ACC112 (cell line): ENCODE measurements around the gene FTO.
A peak's percentile ranks its signal among the peaks of the same experiment; 100 is the strongest.

Experiments
- H2AFZ ChIP-seq: fragments of 200-600 bp; sonication (generic); one replicate; pipeline ENCODE4 v1.6.0; 2017; ENCODE audit warnings: antibody characterized with exemption, low read length; ENCODE audit not compliant: unreplicated experiment
- H3K27ac ChIP-seq: fragments of 200-600 bp; sonication (generic); 2 replicates; pipeline ENCODE4 v1.5.1; 2014; ENCODE audit warnings: low read depth, mild to moderate bottlenecking, antibody characterized with exemption, low read length, moderate library complexity
- H3K27me3 ChIP-seq: fragments of 200-600 bp; sonication (generic); 2 replicates; pipeline ENCODE4 v1.6.1; 2014; ENCODE audit warnings: mild to moderate bottlenecking, antibody characterized with exemption, low read length, moderate library complexity, mixed read lengths; ENCODE audit not compliant: insufficient read depth
- H3K36me3 ChIP-seq: fragments of 200-600 bp; sonication (generic); 2 replicates; pipeline ENCODE4 v1.6.1; 2016; ENCODE audit warnings: mild to moderate bottlenecking, antibody characterized with exemption, low read length, moderate library complexity, mixed read lengths; ENCODE audit not compliant: insufficient read depth
- H3K4me1 ChIP-seq: fragments of 200-600 bp; sonication (generic); one replicate; pipeline ENCODE4 v1.6.1; 2016; ENCODE audit warnings: low read length, mixed read lengths; ENCODE audit not compliant: insufficient read depth, unreplicated experiment, control insufficient read depth
- H3K4me3 ChIP-seq: fragments of 200-600 bp; sonication (generic); 2 replicates; pipeline ENCODE4 v1.5.1; 2014; ENCODE audit warnings: mild to moderate bottlenecking, low read depth, low read length
- H3K79me2 ChIP-seq: fragments of 200-600 bp; sonication (generic); one replicate; pipeline ENCODE4 v1.6.0; 2016; ENCODE audit warnings: low read length; ENCODE audit not compliant: control insufficient read depth, unreplicated experiment, insufficient read depth

The FTO gene

DNA sequence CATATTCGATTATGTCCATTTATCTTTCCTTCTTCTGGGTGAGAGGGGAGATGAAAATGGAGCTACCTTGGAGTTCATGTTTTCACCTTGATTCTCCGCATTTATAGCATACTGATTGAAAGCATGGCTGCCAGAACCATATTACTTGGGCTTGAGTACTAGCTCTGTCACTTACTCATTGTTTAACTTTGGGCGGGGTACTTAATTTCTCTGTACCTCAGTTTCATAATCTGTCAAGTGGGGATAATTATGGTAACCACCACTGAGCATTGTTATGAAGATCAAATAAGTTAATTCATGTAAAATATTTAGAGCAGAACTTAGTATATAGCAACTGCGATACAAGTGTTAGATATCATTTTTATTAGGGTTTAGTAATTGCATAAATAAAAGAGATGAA lies 65.2 kb downstream of the FTO start:
- Histone ChIP-seq H2AFZ (no peak overlapping the region), H3K4me1 (peaks cover 76% of the 10 kb centered on the region), H3K36me3 (no peaks in the 10 kb centered on the region), H3K79me2 (peaks cover 61% of the 10 kb centered on the region), H3K27ac (peak overlapping the region; percentile 97), H3K4me3 (peak overlapping the region; percentile 25; the same call in 1 of the 2 replicates), H3K27me3 (no peaks in the 10 kb centered on the region)

DNA sequence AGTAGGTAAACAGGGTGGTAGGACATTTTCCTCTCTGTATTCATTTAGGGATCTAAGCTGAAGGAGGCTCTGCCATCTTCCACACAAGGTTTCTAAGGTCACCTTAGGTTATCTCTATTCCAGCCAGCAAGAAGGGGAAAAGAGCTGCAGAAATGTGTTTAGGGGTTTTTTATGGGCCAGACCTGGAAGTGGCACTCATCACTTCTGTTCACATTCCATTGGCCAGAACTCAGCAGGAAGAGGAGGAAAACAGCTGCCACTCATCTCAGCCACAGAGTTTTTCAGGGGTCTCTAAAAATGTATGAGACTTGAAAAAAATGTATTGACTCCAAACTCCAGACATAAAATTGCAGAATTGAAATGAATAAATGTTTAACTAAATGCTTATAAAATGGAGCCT lies 65.8 kb downstream of the FTO start:
- peaks cover 82% of the 10 kb centered on the region for H3K4me1 ChIP-seq
- H3K36me3 ChIP-seq, result no peaks in the 10 kb centered on the region
- peak overlapping the region; percentile 97 for H3K27ac ChIP-seq
- no peaks in the 10 kb centered on the region for H3K27me3 ChIP-seq
- peaks cover 66% of the 10 kb centered on the region for H3K79me2 ChIP-seq
- H2AFZ ChIP-seq, result no peak overlapping the region
- 0 out of 2 replicates have a peak overlapping the region, but pooled peaks have one; percentile 3 for H3K4me3 ChIP-seq

DNA sequence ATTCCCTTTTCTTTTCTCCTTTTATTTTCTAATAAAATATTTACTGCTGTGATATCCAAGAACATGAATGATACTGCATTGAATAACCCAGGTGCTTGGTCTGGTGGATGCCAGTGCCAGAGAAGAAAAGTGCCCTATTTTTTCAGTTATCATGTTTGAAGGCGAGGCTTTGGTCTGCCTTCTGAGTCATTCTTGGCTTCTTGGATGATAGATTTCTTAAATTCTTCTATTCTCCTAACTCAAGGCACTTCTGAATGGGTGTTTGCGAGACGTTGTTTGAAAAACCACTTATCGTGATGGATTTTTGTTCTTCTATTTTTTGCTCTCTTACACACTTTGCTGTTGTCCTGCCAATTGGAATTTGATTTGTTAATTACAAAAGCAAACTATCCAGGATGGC lies 66.7 kb downstream of the FTO start:
- Histone ChIP-seq H3K79me2 (peaks cover 69% of the 10 kb centered on the region), H3K27ac (peak overlapping the region; percentile 97), H3K27me3 (no peaks in the 10 kb centered on the region), H3K4me1 (peaks cover 90% of the 10 kb centered on the region), H2AFZ (no peak overlapping the region), H3K4me3 (no peak overlapping the region; the same call in 1 of the 2 replicates), H3K36me3 (no peaks in the 10 kb centered on the region)

- peaks cover 92% of the 10 kb centered on the region for H3K4me1 ChIP-seq
- peak overlapping the region; percentile 97 for H3K27ac ChIP-seq
- no peaks in the 10 kb centered on the region for H3K36me3 ChIP-seq
- H3K27me3 ChIP-seq, result no peaks in the 10 kb centered on the region
- peaks cover 62% of the 10 kb centered on the region for H3K79me2 ChIP-seq
- H3K4me3 ChIP-seq, result peak overlapping the region; percentile 12; the same call in 1 of the 2 replicates
- H2AFZ ChIP-seq, result no peak overlapping the region
These were observed 67.9 kb downstream of the FTO start for GRCh38 chr16:53771655-53772497.

- H3K4me1 ChIP-seq, result peaks cover 79% of the 10 kb centered on the region
- no peak overlapping the region for H2AFZ ChIP-seq
- H3K79me2 ChIP-seq, result peaks cover 69% of the 10 kb centered on the region
- no peak overlapping the region for H3K4me3 ChIP-seq
- peak overlapping the region; percentile 51 for H3K27ac ChIP-seq
- no peaks in the 10 kb centered on the region for H3K36me3 ChIP-seq
- no peaks in the 10 kb centered on the region for H3K27me3 ChIP-seq
These were observed 69.3 kb downstream of the FTO start for GRCh38 chr16:53773150-53773846.

DNA sequence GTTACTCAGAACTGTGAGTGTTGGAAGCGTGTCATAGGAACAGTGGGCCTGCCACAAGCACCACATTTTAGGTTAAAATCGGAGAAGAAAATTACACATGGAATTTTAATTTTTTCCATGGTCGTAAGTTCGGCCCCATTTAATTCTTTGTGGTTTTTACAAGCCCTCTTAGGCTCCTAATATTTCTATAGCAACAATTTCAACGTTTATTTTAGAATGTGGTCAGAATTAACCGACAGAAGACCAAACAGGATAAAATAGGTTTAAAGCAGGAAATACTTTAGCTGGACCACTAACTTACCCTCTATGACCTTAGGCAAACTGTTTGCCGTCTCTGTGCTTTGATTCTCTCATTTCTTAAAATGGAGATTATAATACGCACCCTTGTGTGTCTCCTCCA lies 69.9 kb downstream of the FTO start:
- no peaks in the 10 kb centered on the region for H3K27me3 ChIP-seq
- no peaks in the 10 kb centered on the region for H3K36me3 ChIP-seq
- peak overlapping the region; percentile 51 for H3K27ac ChIP-seq
- peaks cover 77% of the 10 kb centered on the region for H3K4me1 ChIP-seq
- no peak overlapping the region for H2AFZ ChIP-seq
- no peak overlapping the region for H3K4me3 ChIP-seq
- peaks cover 75% of the 10 kb centered on the region for H3K79me2 ChIP-seq

DNA sequence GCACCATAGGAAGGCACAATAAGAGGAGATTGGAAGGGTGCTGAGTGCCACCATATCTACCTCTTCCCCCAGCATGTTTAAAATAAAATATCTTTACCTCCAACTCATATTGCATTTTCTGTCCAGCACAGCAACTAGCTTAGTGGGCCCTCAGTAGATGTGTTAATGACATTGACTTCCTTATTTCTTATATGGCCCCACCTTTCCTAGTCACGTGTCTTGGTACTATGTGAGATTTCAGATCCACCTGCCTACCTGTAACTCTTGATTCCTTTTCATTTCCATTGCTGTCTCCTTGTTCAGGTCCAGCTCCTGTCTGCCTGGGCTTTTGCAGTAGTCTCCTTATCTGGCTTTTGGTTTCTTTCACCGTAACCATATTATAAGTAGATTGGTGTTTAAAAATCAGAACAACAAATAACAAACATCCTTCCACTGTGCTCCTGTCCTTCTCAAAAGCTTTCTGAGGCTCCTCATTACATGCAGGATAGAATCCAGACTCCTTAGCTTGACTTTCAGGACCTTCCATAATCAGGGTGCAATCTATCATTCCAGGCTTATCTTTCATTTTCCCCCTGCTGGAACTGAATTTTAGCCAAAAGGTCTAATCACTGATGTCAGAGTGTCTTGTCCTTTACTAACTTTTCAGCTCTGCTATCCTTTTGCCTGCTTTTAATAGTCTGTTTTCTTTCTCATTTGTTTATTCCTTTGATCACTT lies 71.3 kb downstream of the FTO start:
- H3K79me2 ChIP-seq, result peaks cover 77% of the 10 kb centered on the region
- H2AFZ ChIP-seq, result no peak overlapping the region
- H3K27me3 ChIP-seq, result no peaks in the 10 kb centered on the region
- H3K4me3 ChIP-seq, result peak overlapping the region; percentile 25; the same call in 1 of the 2 replicates
- H3K36me3 ChIP-seq, result no peaks in the 10 kb centered on the region
- peak overlapping the region; percentile 81 for H3K27ac ChIP-seq
- peaks cover 72% of the 10 kb centered on the region for H3K4me1 ChIP-seq

DNA sequence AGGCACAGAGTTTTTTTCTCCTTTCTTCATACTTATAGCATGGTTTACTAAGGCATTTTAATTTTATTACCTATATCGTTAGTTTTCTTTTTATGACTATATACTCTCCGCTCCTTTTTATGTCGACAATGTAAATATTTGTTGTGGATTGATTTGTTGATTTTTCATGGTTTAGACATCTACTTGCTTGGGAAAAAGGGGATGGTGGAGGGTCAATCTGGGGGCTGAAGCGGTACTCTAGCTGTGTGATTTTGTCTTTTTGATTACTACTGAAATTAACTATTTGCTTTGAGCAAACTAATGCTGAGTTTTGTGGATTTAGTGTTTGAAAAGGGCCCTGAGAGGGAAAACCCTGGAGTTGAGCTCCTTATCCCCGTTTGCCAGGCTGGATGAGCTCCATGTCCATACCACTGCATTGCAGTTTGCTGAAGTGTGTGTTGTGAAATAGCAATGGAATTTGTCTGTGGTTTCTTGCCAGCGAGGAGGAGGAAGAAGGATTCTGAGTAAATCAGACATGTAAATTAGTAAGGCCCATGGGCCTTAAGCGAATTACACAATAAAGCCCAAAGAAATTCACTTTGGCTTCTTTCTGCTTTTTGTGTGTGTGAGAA lies 72.0 kb downstream of the FTO start:
- H3K4me1 ChIP-seq, result peaks cover 71% of the 10 kb centered on the region
- H3K4me3 ChIP-seq, result peak overlapping the region; percentile 25; the same call in 1 of the 2 replicates
- H3K79me2 ChIP-seq, result peaks cover 76% of the 10 kb centered on the region
- no peaks in the 10 kb centered on the region for H3K36me3 ChIP-seq
- H3K27ac ChIP-seq, result peak overlapping the region; percentile 81
- peak overlapping the region; percentile 4 for H2AFZ ChIP-seq
- no peaks in the 10 kb centered on the region for H3K27me3 ChIP-seq

- no peaks in the 10 kb centered on the region for H3K36me3 ChIP-seq
- no peak overlapping the region for H2AFZ ChIP-seq
- peaks cover 53% of the 10 kb centered on the region for H3K4me1 ChIP-seq
- peaks cover 75% of the 10 kb centered on the region for H3K79me2 ChIP-seq
- no peaks in the 10 kb centered on the region for H3K27me3 ChIP-seq
- no peak overlapping the region for H3K4me3 ChIP-seq
- no peak overlapping the region for H3K27ac ChIP-seq
These were observed 75.2 kb downstream of the FTO start for GRCh38 chr16:53779186-53779585.

- no peak overlapping the region for H3K27ac ChIP-seq
- H3K79me2 ChIP-seq, result peaks cover 69% of the 10 kb centered on the region
- no peaks in the 10 kb centered on the region for H3K27me3 ChIP-seq
- H2AFZ ChIP-seq, result no peak overlapping the region
- H3K4me1 ChIP-seq, result peaks cover 50% of the 10 kb centered on the region
- no peak overlapping the region for H3K4me3 ChIP-seq
- H3K36me3 ChIP-seq, result no peaks in the 10 kb centered on the region
These were observed 76.1 kb downstream of the FTO start for GRCh38 chr16:53780051-53780450.
